NCI-H1694 treated with DMSO at 0.1 percent for 48 hours (cell line): ENCODE results near the gene RPS6KA6.

ENCODE experiments used
- DNase-seq: peaks from one replicate; lab custom pipeline; 2025; lab: John Stamatoyannopoulos, UW

Gene RPS6KA6

DNA sequence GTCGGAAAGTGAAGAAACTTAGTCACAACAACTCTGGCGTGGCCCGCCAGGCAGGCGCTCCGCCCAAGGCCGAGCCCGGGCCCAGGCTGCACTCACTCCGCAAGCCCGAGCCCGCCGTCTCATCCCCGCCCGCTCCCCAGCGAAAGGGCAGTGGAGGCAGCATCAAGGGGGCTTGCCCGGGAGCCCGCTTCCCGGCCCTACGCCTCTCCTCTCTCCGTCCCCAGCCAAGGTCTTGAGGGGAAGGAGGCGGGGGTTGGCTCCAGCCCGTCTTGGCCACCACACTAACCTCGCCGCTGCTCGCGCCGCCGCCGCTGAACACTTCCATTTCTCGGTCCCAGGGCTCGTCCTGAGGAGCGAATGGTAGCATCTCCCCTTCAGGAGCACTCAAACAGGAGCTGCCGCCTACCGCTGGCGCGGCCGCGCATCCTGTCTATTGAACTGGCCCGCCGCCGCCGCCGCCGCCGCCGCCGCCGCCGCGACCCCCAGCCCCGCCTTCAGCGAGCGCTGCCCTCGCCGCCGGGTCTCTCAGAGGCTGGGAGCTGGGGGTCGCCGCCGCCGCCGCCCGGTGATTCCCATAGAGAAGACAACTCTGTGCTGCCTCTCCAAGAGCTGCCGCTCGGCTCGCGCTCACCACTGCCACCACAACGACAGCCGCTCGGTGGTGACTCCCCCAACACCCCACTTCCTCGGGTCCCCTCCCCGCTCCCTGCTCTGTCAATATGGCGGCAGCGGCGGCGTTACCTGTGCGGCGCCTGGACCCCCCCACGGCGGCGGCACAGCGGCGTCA, at the start of gene RPS6KA6:
TSS of gene RPS6KA6 (minus strand) at position 667 of the 787 bp plus-strand sequence. CDS start at position 367, 300 bp downstream.
- no peak for DNase-seq

DNA sequence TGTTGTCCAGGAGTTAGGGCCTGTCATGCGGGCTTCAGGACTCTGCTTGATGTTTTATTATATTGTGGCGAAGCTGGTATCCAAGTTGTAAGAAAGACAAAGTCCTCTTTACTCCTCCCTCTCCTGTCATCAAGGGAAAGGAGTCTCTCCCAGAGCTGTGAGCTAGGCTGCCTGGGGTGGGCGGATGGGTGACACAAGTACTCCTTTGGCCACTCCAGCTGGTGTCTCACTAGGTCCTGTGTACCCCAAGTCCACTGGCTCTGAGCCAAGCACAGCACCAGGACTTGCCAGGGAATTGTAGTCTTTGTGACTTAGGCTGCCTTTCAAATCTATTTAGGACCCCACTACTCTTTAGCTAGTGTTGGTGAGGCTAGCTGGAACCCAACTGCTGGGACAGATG, 36.7 kb upstream of the RPS6KA6 start:
- DNase-seq, result no peak

DNA sequence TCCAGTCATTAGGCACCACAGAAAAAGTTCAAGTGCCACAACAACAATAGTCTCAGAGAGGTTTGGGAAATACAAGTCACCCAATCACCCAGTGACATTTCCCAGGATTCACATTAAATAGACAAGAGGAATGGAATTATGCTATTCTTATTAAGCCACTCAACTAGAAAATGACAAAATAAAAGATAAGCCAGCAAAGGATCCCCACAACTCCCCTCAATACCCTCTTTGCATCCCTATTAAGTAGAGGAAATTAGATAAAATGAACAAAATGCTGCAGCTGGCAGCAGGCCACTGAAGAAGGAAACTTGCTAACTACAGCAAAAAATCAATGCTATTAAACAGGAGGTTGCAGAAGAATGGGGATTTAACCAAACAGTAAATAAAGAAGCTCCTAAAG, 35.3 kb upstream of the RPS6KA6 start:
- DNase-seq, result no peak

DNA sequence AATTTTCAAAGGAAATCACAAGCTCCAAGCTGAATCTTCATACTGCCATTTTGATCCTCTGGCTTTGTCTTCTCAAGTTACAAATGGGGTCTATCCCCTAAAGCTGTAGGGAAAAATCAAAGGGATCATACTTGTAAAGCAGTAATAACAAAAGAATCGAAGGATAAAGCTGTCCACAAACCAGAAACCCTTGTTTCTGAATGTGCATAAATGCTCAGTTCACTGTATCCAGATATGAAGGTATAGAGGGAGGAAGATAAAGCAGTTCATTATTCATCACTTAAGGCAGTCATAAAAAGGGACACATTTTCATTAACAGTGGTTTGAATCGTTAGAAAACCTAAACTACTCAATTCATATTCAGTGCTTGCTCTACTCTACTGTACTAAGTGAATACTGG, 33.2 kb upstream of the RPS6KA6 start:
- no peak for DNase-seq

DNA sequence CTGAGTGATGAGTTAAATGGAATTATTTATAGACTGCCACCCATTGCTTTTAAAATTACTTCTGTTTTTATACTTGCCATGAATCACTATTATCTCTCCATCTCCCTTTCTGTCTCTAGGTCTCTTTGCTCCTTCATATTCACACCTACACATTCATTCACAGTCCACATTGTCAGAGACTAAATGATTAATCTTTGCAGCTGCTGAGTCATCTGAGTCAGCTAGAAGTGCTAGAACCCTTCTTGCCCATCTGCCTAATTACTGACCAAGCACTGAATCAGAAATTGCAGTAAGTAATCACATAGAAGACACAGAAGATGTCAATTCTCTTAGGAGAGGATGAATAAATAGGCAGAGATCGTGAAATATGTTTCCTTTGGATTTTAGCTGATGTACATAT, 31.6 kb upstream of the RPS6KA6 start:
- no peak for DNase-seq

DNA sequence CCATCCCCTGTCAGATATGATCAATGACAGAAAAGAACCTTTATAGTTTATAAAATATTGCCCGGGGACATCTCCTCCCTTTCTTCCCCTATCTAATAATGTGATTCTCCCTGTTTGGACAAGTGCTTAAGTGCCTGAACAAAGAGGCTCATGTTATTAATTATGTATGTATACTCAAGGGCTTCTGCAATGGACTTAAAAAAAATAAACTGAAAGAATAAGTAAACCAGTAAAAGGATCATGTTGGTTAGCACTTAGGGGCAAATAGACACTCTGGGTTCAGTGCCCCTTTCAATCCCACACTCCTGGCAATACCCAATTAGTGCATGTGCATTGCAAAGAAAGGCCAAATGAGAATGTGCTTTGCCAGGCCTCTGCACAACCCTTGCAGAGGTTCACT, 30.7 kb upstream of the RPS6KA6 start:
- DNase-seq, result no peak

DNA sequence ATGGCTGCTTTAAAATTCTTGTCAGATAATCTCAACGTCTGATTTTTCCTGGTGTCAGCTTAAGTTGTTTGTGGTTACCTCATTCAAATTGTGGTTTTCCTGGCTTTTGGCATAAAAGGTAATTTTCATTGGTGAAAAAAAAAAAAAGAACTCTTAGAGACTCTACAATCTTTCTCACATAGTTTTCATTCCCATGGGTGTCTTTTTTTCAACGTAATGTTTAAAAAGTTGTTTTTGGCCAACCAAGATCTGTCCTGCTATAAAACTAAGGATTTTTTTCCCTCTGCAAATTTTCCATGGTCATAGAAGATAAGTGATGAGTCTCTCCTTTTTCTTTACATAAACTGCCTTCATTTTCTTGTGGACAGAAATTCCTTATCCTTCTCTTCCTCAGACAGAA, 28.9 kb upstream of the RPS6KA6 start:
- DNase-seq, result no peak

DNA sequence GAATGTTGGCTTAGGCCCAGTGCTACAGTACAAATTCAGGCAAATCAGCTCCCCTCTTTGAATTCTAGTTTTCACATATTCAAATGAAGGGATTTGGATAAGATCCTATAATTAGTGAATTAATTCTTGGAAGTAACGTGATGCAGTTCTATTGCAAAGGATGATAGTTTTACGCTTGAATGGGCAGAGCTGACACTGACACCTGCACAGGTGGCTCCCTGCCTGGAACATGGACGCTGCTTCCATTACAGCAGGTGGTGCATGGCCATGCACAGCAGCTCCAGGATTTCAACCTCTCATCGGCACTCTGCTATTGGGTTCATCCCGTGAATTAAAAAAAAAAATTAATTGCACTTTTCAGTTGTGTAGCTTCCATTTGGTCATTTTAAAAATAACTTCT, 28.4 kb upstream of the RPS6KA6 start:
- no peak for DNase-seq

DNA sequence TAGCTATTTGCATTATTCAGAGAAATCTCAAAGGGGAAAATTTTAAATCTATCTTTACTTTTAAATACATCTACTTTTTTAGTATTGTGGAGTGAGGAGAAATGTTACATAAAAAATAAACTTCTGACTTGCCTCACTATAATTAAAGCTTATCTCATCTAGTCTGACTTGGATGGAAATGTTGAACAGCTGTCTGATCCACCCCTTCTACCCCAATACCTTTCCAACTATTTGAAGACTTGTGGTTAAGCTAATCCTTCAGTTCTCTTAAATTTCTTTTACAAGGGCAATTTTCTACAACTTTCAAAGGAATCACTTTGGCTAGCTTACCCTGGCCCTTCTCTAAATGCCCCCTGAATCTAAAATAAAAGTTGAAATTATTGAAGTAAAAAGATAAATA, 17.3 kb upstream of the RPS6KA6 start:
- DNase-seq, result no peak

DNA sequence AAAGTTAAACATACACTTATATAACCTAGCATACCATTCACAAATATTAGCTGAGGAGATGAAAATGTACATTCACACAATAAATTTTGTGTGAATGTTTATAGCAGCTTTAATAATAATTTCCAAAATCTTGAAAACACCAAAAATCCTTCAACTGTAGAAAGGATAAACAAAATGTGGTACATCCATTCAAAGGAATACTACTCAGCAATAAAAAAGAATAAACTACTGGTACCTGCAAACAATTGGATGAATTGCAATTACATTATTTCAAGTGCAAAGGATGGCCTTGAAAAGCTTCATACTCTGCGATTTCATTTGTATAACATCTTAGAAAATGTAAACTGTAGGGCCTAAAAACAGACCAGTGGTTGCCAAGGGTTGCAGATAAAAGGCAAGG, 11.7 kb upstream of the RPS6KA6 start:
- no peak for DNase-seq

DNA sequence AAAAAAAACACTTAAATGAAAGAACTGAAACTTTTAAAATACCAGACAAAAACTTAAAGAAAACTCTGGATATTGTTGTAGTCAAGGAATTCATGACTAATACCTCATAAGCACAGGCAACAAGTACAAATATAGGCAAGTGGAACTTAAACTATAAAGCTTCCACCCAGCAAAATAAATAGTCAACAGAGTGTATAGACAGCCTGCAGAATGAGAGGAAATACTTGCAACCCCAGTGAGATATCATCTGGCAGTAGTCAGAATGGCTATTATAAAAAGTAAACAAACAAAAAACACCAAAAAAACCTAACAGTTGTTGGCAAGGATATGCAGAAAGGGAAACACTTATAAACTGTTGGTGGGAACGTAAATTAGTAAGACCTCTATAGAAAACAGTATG, 9.6 kb upstream of the RPS6KA6 start:
- DNase-seq, result no peak

DNA sequence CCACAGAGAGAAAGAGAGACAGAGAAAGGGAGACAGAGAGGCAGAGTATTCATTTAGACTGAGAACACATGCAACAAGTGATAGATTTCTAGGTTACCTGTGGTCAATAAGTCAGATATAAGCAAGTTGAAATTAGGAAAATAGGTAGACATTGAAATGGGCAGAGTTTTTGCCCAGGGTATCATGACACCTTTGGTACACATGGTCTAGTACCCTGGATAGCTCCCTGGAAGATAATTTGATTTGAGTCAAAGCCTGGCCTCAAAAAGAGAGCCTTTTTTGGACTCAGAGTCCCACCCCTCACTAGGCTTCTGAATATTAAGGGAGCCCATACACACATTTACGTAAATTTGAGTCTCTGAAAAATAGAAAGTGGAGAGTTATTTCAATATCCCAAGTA, 4.0 kb upstream of the RPS6KA6 start:
- no peak for DNase-seq

DNA sequence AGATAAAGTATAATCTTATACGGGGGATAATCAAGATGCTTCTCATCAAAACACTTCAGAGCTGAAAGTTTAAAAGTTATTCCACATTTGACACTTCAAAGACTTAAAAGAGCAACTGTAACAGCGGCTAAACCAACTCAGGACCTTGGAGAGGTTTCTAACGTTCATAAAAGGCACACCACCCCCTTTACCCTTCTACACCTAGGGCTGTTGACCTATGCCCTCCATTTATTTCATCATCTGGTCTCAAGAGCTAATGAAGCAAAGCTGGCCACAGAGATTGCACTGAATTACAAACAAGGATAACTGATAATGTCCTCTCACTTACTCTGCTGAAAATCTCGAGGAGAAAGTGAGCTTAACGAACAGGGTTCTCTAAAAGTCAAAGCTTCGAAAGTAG, 1.1 kb upstream of the RPS6KA6 start:
- DNase-seq, result no peak

DNA sequence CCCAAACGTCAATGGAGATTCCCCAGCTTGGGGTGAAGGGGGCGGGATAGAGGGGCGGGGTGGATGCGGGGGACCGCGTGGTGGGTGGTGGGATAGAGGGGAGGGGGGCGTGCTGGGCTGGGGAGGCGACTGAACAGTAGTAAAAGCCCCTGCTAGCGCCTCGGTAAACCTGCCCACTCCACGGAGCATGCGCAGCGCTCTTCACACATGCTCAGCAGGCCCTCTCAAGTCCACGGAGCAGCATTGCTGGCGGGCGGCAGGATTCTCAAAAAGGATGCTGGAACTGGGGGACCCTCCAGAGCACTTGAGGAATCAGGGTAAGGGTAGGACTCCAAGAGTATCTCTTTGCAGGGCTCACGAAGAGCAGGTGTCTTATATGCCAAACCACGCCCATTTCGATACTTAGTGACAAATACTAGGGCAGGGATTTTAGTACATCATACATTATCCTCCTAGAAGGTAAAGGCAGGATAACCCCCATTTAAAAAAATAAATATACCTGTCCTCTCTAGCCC, 378 bp upstream of the RPS6KA6 start:
- DNase-seq, result peak; percentile 66

DNA sequence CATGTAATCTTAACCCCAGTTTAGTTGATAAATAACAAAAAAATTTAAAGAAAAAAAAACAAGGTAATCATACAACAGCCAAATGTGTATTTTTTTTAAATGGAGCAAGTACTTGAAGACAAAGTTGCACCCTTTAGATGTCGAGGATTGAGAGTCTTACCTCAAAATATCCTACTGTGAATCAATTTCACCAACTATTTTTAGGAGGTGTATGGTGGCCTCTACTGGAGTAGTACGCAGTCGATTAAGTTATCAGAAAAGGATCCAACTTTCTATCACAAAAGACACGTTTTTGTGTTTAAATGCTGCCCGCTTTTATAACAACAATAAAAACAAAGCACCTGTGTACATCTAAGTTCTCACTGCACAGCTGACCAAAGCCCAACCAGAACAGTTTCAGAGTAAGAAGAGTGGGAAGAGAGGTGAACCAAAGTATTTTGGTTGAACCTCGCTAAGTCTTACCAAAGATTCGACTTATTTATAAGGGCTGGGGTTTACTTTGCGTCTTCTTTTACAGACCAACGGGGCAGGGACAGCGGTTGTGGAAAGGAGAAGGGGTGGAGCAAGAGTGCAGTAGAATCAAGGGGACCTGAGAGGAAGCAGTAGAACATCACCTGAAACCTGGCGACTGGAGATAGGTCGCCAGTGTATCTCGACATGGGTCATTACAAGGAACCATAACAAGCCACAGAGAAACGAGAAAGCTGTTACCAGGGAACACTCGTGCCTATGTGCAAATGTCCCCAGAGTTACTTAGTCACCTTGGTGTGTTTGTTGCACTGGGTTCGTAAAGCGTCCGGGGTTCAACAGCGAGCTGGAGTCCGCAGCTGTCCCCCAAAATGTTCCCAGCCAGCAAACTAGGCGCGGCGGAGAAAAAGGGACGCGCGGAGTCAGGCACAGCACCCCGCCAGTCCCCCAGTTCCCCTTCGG, 1.1 kb downstream of the RPS6KA6 start:
- DNase-seq, result no peak

DNA sequence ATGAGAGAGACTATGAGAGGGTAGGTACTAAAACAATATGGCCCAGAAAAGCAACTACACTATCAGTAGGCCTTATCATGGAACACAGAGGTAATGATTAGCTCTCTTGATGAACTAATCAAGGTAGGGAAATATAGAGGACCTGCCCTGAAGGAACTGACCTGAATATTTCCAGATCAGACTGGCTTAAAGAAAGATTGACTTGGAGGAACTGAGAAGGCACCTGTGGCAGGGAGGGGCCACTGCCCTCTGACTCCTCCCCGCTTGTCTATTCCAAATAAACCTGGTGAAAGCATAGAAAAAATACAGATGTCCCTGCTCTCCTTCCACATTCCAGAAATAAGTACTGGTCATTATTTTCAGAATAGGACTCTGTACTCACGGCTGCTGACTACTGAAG, 5.5 kb downstream of the RPS6KA6 start:
- no peak for DNase-seq

DNA sequence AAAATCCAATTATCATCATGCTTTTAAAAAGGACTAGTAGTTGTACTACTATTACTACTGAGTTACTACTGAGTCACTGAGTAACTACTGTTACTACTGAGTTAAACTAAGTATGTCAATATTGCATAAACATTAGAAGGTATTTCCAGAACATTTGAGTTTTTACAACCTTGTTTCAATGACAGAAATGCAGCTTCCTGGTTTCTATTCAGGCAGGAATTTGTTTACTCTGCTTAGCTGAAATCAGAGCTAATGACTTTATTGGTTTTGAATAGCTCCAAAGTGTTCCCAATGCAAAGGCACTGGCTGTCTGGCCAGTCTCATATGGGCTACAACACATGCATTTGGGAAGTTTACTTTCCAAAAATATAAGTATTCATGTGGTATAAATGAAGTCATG, 12.0 kb downstream of the RPS6KA6 start:
- no peak for DNase-seq

DNA sequence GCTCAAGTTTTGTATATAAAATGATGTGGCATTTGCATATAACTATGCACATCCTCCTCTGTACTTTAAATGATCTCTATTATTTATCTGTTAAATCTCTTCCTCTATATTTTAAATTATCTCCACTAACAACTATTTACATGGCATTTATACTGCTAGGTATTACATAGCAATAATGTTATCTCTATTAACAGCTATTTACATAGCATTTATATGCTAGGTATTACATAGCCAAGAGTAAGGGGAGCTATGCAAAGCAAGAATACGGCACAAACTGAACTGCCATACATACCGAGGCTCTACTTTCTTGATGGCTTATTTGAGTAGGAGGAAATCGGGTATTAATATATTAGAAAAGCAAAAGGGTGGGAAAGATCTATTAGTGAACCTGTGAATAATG, 12.7 kb downstream of the RPS6KA6 start:
- no peak for DNase-seq

DNA sequence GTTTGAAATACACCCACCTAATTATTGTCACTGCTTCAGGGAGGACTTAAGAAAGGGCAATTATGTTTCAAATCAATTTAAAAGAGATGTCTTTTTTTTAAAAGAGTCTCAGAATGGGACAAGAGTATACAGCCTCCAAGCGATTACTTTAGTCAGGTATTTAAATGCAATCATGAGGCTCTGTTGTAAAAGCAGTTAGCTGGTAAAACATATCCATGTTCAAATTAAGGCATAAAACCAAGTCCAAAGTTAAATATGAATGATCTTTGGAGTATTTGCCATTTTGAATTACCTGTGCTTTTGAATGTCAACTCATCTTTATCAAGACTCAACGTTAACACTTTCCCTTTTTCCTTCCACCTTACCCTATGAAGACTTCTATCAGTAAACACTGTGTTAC, 13.7 kb downstream of the RPS6KA6 start:
- DNase-seq, result no peak

DNA sequence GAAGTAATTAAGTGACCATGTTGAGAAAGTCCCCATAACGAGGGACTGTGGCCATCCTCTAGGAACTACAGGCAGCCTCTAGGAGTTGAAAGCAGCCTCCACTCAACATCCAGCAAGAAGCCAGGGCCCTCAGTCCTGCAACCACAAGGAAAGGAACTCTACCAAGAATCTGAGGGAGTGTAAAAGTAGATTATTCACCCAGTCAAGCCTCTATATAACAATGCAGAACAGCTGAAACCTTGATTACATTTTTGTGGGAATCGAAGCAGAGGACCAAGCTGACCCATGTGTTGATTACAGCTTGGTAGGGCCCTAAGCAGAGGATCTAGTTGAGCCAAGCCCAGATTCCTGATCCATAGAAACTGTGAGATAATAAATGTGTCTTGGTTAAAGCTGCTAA, 17.1 kb downstream of the RPS6KA6 start:
- no peak for DNase-seq

DNA sequence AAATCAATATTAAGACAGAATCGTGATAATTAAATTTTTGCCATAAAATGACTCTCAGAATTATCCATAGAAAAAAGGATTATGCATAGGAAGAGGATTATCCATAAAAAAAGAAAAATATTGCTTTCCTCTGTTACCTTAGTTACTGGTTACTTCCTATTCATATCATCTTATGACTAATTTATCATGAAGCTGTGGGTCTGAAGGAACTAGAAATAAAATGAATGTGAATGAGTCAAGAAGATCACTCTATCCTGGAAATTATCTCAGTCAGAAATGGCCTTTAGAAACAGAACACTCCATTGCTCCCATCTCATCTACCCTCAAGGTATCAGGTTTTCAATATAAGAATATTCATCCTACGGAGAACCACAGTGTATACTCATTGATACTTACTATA, 19.4 kb downstream of the RPS6KA6 start:
- no peak for DNase-seq

DNA sequence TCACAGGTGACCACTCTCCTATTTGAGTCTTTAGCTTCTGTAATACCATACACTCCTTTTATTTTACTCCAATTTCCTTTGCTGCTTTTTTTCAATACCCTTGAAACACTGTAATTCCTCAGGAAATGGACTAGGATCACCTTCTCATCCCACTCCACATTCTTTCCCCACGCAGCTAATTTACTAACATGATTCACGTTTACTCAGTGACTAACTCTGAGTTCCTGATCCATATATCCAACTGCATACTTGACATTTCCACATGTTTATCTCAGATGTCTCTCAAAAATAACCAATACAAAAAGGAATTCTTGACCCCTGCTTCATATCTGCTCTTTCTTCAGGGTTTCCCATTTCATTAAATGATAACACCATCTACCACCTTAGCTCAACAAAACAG, 19.9 kb downstream of the RPS6KA6 start:
- DNase-seq, result no peak

DNA sequence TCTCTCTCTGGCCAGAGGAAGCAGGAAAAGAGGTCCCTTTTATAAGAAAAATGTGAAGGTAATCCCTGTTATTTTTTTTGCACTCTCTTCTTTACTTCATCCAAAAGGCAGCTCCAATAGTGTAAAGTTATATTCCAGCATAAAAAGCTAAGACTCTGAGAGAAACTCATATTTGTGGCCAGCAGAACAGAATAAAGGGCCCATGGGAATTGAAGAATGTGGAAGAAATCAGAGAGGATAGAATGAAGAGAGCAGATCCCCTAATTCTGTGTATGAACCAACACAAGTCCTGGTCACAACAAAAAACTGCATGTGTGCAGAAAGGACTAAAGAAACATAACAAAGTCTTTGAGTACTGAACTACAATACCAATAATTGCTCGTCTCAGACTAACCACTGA, 22.3 kb downstream of the RPS6KA6 start:
- DNase-seq, result no peak
